Body of pancreas (tissue), 4 donors: ENCODE data around the gene LRIG1.

Experiments
- CTCF ChIP-seq, 7 experiments: fragments of 450-650 bp in 4 of 7; fragments of 200-600 bp in 3 of 7; sonication (generic) in 3 of 7; IDR thresholded peaks; one replicate each; pipeline ENCODE4 v1.5.1; 2016 to 2019; ENCODE audit warnings: antibody characterized with exemption in 7 of 7
- POLR2A ChIP-seq, 3 donors: fragments of 450-650 bp; IDR thresholded peaks; one replicate each; pipeline ENCODE4 v1.6.1; 2016; ENCODE audit warnings: antibody characterized with exemption in 3 of 3, mild to moderate bottlenecking in 2 of 3

GRCh38 chr3:66449411-66449974 is 51.3 kb downstream of the LRIG1 start:
- TF ChIP-seq POLR2A (IDR thresholded peaks at IDR 0.05) = no peak
- no peak for TF ChIP-seq CTCF (IDR thresholded peaks at IDR 0.05)
